DLD1 (cell line): ENCODE measurements around the gene SIRPG.
"Not testable (repeated sequence)": the region's sequence is repeated elsewhere in the genome, so short reads cannot be mapped to it uniquely, and the experiment has no call there.

Experiments
- in situ Hi-C: cut with HindIII; loops from 2 replicates; pipeline ENCODE4 v1.10.0; 2017; ENCODE audit warnings: low sequenced_read_pairs

Gene SIRPG

DNA sequence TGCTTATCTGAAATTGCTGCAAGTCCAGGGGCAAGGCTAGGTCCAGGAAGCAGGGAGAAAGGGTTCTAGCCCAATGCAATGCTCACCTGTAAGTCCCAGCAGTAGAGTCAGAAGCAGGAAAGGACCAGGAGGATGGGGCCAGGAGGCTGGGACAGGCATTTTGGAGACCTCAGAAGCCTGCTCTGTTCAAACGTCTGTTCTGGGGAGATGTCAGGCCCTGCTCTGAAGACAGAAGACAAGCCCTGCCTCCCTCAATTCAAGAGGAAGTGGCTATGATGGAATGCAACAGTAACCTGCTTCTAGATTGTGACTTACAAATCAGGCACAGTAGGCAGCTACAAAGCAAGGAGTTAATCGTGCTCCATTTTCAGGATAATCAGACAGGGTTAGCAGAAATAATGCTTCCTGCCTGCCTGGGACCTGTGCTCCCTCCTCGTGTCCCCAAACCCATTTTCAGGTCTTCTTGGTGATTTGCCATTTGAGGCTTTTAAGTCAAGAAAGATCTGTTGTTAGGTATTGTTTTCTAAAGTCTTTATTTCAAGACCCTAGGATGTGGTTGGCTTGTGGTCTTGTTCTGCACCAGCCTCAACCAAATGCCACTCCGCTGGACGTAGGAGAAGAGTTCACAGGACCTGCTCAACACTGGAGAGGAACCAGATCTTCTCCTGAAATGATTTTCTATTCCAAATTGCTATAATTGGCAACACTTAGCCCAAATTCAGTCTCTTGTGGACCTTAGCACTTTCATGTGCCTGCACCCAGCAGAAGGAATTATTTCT, at the start of gene SIRPG:
SIRPG (minus strand) TSS at position 224 of the 779 bp plus-strand sequence; CDS start at position 159, 65 bp downstream.
- in situ Hi-C loops = no loop called here

DNA sequence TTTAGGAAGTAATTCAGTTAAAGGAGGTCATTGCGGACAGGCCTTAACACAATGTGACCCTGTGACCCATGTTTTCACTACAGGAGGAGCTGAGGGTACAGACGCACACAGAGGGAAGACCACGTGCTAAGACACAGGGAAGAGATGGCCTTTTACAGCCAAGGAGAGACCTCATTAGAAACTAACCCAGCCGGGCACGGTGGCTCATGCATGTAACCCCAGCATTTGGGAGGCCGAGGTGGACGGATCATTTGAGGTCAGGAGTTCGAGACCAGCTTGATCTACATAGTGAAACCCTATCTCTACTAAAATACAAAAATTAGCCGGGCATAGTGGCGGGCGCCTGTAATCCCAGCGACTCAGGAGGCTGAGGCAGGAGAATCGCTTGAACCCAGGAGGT, 49.3 kb upstream of the SIRPG start:
- in situ Hi-C loops = not testable (repeated sequence)

DNA sequence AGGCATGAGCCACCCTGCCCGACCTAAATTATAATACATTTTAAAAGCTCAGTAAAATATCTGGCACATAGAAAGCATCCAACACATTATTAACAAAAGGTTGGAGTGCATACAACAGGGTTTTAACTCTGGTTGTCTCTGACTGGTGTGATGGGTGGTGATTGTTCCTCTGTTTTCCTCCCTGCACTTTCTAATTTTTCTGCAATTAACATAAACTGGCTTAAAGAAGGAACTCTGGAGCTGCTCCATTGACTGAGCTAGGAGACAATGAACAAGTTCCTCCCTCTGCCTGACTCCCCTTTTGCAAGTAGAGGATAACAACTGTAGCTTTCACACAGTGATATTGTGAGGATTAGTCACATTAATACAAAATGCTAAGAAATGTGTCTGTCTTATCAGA, 48.5 kb upstream of the SIRPG start:
- in situ Hi-C loops = no loop called here

DNA sequence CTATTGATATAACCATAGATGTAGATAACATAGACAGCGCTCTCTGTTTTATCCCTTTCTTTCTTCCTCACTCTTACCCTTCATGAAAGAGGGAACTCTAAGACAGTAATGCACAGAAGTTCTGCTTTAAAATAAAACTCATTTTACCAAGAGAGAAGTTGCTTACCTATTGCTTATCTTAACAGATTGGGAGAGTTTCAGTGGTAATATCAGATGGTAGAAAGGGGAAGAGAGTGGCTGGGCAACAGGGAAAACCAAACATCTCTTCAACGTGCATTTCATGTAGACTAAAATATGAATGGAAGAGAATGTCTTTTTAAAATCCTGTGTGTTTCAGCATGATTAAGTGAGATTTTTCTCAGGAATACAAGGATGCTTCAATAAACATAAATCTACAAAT, 45.3 kb upstream of the SIRPG start:
- in situ Hi-C loops = no loop called here

DNA sequence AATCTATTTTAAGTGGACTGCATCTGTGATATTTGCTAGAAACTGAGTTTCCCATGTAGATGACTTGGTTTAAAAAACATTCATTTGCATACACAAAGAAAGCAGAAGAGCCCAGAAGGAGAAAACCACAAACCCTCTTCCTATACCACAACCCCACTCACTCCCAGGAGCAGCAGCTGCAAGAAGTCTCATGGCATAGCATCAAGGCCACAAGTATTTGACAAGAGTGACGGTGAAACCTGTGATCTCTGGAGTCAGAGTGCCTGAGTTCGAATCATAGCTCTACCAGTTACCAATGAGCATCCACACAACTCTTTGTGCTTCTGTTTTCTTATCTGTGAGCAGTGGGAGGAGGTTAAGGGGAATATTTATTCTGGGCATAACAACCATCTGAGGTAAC, 44.7 kb upstream of the SIRPG start:
- in situ Hi-C loops = no loop called here

DNA sequence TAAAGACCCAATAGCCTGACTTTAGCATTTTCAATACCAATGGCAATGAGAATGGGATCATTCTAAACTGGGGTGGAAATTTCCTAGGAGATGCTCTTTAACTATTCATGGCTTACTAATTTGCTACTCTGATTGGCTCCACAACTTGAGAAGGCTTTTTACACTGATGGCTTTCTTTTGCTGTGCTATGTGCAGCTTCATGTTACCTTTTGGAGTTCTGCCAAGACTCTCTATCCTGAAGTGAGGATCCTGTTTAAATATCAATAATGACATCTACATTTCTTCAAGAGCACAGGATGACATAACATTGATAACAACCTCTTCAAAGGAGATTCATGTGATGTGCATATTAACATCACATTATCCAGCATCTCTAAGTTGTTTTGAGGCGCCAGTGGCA, 43.4 kb upstream of the SIRPG start:
- in situ Hi-C loops = no loop called here

DNA sequence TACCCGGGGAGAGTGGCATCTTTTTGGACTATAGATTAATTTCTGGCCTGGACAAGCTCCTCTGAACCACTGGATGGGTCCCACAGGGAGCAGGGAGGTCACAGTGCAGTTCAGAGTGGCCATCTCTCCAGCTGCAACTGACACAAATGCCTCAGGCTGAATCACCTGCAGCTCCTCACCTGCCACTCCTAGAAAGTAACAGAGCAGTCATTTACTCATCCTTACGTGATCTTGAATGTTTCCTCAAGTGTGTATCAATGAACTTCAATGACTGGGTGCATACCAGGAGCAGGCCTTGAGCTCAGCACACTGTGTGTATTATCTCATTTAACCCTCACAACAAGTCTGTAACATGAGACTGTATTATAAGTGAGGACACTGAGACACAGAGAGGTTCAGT, 40.0 kb upstream of the SIRPG start:
- in situ Hi-C loops = no loop called here

DNA sequence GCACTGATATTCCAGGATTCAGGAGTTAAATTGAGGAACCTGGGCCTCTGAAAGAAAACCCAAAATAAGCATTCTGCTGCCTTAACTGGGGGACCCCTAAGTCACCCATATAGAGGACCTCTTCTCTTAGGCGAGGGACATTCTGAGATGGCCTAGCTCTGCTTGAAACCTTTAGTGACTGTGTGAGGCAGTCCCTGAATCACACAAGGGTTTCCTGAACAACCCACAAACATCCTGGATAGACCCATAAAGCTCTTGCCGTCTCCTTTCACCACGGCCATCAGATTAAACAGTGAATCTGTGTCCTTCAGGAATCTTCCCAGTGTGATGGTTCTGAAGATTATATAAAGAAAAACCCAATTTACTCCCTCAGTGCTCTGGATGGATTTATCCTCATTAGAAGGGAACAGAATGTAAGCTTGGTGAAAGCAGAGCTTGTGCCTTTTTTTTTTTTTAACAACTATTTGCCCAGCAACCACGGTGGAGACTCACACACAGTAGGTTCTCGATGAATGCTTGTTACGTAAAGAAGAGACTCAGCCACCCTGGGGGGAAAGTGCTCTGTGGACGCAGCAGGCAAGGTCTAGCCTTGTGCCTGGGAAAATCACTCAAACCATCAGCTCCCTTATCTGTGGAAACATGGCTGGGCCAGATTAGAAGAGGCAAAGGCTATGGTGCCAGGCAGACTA, 39.1 kb upstream of the SIRPG start:
- in situ Hi-C loops = no loop called here

DNA sequence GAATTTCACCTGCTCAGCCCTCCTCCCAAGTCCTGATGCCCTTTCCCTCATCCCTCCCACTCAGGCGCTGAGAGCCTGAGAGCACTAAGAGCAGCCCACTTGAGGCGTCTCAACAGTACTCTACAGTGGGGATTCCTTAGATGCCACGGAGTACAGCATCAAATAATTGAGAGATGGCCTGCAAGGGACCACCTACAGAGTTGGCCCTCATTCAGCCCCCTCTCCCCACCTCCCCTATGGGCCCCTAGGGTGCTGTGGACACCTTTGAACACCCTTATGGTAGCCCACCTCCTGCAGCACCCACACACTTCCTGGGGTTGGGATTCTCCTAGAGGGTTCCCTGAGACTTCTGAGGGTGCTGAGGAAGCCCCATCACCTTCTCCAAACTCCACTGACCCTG, 37.1 kb upstream of the SIRPG start:
- in situ Hi-C loops = no loop called here

DNA sequence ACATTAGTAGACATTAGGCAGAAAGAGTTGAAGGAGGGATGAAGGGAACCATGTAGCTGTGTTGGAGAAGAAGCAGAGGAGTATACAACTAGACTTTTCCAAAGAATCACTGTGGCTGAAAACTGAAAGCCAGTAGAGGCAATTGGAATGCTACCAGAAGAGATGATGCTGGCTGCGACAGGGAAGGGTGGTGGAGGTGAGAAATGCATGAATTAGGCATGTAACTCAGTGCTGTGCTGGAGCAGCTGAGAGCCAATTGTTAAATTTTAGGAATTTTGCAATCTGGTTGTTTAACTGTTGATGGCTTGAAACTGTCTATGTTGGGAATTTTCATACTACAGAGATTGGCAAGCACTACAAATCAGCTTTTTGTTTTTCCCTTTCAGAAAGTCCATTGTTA, 35.8 kb upstream of the SIRPG start:
- in situ Hi-C loops = no loop called here

DNA sequence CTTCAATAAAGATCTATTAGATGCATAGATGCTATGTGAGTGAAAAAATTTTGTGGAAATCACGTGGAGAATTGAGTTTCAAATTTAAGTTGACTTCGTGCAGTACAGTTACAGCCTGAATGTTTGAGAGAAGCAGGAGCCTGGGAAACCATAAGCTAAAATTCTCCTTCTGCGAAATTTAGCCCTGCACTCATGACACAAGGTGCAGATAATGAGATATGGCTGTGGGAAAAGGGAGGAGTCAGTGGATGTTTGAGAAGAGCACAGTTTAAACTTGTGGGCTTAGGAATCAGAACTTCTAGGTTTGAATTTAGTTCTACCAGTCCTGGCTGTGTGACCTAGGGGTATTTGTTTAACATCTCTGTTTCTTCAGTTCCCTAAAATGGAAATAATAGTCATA, 32.1 kb upstream of the SIRPG start:
- in situ Hi-C loops = no loop called here

DNA sequence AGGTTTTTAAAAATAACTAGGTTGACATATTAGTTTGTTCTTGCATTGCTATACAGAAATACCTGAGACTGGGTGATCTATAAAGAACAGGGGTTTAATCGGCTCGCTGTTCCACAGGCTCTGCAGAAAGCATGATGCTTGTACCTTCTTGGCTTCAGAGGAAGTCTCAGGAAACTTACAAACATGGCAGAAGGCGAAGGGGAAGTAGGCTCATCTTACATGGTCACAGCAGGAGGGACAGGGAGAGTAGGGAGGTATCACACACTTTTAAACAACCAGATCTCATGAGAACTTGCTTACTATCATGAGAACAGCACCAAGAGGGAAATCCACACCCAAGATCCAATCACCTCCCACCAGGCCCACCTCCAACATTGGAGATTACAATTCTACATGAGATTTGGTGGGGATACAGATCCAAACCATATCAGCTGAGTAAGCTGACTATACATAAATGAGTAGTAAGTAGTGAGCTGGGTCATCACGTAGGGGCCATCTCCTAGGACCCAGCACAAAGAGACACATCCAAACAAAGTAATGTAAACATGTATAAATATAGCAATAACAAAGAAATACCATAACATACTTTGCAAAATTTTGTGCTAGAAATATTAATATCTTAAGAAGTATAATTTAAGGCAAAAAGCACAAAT, 31.4 kb upstream of the SIRPG start:
- in situ Hi-C loops = no loop called here

DNA sequence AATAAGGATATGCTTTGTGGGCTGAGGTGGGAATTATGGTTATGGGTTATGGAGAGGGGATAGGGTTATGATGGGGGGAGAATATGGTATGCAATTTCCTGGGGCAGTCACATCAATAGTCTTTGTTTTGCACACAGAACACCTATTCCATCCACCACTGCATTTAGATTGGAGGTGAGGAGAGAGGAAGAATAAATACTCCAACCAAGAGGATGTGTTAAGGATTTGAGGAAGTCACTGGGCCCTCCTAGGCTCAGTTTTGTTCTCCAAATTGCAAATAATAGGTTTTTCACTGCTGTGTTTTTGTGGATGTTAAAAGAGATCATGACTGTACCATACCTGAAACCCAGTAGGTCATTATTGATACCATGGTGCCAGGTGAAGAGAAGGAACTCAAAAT, 29.5 kb upstream of the SIRPG start:
- in situ Hi-C loops = no loop called here

DNA sequence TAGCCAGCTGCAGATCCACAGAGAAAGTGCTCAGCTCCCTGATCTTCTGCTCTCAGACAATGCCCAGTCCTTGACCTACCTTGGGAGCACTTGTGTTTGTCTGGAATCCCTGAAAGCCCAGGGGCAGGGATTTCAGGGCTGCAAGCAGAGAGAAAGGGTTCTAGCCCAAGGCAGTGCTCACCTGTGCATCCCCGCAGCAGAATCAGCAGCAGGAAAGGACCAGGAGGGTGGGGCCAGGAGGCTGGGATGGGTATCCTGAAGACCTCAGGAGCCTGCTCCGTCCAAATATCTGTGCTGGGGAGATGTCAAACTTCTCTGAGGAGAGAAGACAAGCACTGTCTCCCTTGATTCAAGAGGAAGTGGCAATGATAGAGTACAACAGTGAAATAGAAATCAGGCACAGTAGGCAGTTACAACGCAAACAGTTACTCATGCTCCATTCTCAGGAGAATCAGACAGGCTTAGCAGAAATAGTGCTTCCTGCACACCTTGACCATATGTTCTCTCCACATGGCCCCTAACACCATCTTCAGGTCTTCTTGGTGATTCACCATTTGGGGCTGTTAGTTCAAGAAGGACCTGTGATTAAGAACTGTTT, 28.7 kb upstream of the SIRPG start:
- in situ Hi-C loops = no loop called here

DNA sequence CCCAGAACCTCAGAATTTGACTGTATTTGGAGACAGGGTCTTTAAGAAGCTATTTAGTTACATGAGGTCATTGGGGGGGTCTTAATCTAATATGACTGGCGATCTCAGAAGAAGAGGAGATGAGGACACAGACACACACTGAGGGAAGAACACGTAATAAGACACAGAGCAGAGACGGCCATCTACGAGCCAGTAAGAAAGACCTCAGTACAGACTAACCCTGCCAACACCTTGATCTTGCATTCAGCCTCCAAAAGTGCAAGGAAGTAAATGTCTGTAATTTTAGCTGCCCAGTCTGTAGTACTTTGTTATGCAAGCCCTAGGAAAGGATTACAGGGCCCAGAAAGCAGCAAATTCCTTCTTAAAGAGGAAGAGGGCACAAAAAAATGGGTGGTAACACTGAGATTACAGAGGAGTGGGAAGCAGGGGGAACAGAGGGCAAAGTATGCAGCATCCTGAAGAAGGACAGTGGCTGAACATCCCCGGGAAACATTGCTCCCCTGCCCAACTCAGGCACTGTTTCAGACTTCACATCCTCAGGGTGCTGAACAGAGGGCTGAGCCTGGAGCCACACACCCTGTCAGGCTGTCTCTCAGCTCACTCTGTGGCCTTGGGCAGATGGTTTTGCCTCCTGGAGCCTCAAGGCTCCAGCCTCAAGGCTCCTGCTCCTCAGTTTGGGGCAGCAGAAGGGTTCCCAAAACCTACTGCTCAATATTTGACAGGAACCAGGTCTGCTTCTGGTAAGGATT, 27.9 kb upstream of the SIRPG start:
- in situ Hi-C loops = no loop called here

DNA sequence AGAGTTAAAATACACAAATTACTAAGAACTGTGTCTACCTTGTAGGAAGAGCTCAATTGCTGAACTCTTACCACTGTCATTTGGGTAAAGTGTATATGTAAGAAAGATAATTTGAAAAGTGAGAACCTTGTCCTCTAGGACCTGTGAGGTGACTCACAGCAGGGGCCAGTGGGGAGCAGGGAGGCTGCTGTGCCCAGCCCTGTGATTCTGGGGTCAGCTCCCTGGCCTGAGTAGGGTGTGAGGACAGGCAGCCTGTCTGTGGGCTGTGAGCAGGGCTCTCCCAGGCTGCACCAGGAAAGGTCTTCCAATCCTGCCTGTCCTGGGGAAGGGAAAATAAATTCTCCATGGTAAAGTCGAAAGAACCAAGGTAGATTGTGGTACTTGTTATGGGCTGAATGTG, 27.3 kb upstream of the SIRPG start:
- in situ Hi-C loops = no loop called here

DNA sequence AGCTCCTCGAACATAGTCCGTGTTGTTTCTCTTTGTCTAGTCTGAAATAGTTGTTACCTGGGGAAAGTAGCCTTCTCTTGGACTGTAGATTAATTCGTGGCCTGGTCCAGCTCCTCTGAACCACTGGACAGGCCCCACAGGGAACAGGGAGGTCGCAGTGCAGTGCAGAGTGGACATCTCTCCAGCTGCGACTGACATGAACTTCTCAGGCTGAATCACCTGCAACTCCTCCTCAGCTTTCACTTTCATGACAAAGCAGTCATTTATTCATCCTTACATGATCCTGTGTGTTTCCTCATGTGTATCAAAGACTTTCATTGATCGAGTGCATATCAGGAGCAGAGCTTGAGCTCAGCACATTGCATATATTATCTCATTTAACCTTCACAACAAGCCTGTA, 19.1 kb upstream of the SIRPG start:
- in situ Hi-C loops = no loop called here

DNA sequence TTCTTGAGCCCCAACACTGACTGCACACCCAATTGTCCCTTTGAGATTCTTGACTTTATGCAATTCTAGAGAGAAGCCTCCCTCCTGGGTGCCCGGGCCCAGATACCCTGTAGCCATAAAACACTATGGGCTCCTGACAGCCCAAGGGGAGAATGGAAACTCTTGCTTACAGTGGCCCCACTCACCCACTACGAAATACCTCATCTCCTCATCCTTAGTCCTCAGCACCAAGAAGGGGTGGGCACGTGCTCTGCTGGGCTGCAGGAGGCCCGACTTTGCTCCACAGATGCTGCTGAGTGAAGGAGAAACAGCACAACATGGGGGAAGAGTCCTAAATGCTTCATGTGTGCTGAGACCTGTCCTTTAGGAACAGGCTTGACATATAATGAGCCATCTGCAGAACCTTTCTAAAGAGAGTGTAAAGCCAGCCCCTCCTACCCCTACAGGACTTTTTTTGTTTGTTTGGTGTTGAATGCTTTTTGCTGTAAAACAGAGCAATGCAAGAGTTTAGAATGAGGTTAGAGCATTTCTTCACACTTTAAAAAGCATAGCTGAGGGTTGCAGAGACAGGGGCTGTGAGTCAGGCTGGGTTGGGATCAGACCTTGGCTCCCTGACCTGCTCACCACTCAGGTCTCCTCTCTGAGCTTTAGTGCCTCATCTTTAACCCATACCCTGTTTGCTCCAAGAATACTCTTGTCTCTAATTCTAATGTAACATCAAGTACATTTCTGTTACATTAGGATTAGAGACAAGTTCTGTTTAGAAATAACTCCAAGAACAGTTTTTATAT, 17.6 kb upstream of the SIRPG start:
- in situ Hi-C loops = no loop called here

DNA sequence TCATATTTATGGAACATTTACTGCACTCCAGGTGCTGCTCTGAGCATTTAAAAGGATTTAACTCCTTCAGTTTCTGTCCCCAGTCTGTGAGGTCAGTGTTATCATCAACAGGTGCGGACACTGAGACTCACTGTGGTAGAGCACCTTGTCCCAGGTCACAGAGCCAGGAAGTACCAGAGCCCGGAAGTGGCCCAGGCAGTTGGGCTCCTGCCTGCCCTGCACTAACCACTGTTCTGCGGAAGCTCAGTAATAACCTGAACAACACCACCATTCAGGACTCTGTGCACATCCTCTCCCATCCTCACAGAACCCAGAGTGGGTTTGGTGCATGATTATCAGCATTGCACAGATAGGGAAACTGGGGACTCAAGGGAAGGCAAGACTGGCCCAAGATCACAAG, 16.8 kb upstream of the SIRPG start:
- in situ Hi-C loops = no loop called here

DNA sequence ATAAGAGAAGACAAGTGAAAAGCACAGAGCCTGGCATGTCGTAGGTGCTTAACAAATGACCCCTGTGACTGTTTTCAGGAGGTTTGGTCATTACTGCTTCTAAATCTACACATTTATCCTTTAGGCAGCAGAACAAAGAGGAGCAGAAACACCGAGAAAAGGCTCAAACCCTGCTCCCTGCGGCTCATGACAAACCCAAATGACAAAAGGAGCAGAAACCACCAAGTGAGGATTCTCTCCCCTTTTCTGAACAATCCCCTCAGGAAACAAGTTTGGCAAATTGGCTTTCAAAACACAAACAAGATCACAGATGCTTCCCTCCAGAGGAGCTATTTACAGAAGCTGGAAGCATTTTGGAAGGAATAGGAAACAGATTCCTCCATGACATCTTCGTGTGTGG, 15.8 kb upstream of the SIRPG start:
- in situ Hi-C loops = no loop called here
